Lung (tissue), 12 donors: Measurements from ENCODE around the gene NGF. TPM values are rescaled to one million over a fixed set of nuclear protein-coding genes. Genes with fewer than 3 reads are reported as not detected.

ENCODE experiments used
- ATAC-seq: fragments of 200-7000 bp; cut with Tn5 transposase; one replicate; pipeline ENCODE4 v1.9.1; 2020; ENCODE audit warnings: moderate number of reproducible peaks; ENCODE audit not compliant: insufficient read depth, low FRiP score
- DNase-seq, 3 donors: peaks; one replicate each; pipeline ENCODE4 v3.0.0-alpha.2; 2013 to 2017
- H3K27ac ChIP-seq, 2 donors: one replicate each; pipeline ENCODE4 v1.5.1; 2013; ENCODE audit warnings: mild to moderate bottlenecking in 2 of 2, moderate library complexity in 2 of 2, control low read depth in 1 of 2, inconsistent platforms in 1 of 2, low read depth in 1 of 2, low read length in 1 of 2
- H3K27me3 ChIP-seq, 3 donors: one replicate each; pipeline ENCODE4 v1.5.1; 2013; ENCODE audit warnings: low read length in 2 of 3; ENCODE audit not compliant: control insufficient read depth in 3 of 3, insufficient read depth in 3 of 3
- H3K36me3 ChIP-seq, 4 donors: one replicate each; pipeline ENCODE4 v1.5.1; 2013; ENCODE audit warnings: low read length in 4 of 4, mild to moderate bottlenecking in 1 of 4, moderate library complexity in 1 of 4; ENCODE audit not compliant: control insufficient read depth in 4 of 4, insufficient read depth in 4 of 4
- H3K4me1 ChIP-seq, 5 donors: one replicate each; pipeline ENCODE4 v1.5.1; 2013; ENCODE audit warnings: low read length in 5 of 5, mild to moderate bottlenecking in 2 of 5, moderate library complexity in 1 of 5; ENCODE audit not compliant: control insufficient read depth in 5 of 5, insufficient read depth in 5 of 5
- H3K4me3 ChIP-seq: one replicate; pipeline ENCODE4 v1.5.1; 2013; ENCODE audit warnings: mild to moderate bottlenecking, control low read depth, moderate library complexity
- H3K9ac ChIP-seq, 2 donors: one replicate each; pipeline ENCODE4 v1.5.1; 2013; ENCODE audit warnings: low read length in 2 of 2, control low read depth in 1 of 2; ENCODE audit not compliant: insufficient read depth in 1 of 2
- H3K9me3 ChIP-seq, 4 donors: one replicate each; pipeline ENCODE4 v1.5.1; 2013; ENCODE audit warnings: low read length in 3 of 4, mild to moderate bottlenecking in 1 of 4, moderate library complexity in 1 of 4; ENCODE audit not compliant: control insufficient read depth in 4 of 4, insufficient read depth in 3 of 4
- WGBS, 2 donors: extraction: QIAGEN DNeasy Blood & Tissue Kit; methylation state at CpG; one replicate each; pipeline ENCODE4 v1.1.7; 2013; 5-methylcytosine and 5-hydroxymethylcytosine counted together
- polyA plus RNA-seq, 2 donors: library from polyadenylated mRNA; stranded (reverse); fragments of 200-250 nt; gene quantifications; one replicate each; pipeline ENCODE4 v1.2.1, GENCODE V29; 2013
- total RNA-seq, 2 donors: library from RNA; depleted of rRNA in 1 of 2; stranded (reverse); fragments of >200 nt in 1 of 2; gene quantifications; one replicate each; pipeline ENCODE4 v1.2.1, GENCODE V29; 2014 to 2021
- TF ChIP-seq, protein P1 (sequence below): IDR thresholded peaks from 2 replicates; pipeline ENCODE4 v1.5.1; 2012; ENCODE audit warnings: mild to moderate bottlenecking; ENCODE audit errors: control extremely low read depth, extremely low read depth
- donor health status: control.
- donor health status: control.
- donor health status: Bipolar disorder and iron deficiency.
- donor health status: healthy.
- donor health status: DM: yes; HTN: yes; CAD: no.

The NGF gene
- total and polyA plus RNA-seq, 4 donors: 0.40 to 1.7 (median 0.50) TPM

- no peak overlapping the region for H3K27ac ChIP-seq
- no peak overlapping the region for H3K9ac ChIP-seq
- TF ChIP-seq, protein P1, sequence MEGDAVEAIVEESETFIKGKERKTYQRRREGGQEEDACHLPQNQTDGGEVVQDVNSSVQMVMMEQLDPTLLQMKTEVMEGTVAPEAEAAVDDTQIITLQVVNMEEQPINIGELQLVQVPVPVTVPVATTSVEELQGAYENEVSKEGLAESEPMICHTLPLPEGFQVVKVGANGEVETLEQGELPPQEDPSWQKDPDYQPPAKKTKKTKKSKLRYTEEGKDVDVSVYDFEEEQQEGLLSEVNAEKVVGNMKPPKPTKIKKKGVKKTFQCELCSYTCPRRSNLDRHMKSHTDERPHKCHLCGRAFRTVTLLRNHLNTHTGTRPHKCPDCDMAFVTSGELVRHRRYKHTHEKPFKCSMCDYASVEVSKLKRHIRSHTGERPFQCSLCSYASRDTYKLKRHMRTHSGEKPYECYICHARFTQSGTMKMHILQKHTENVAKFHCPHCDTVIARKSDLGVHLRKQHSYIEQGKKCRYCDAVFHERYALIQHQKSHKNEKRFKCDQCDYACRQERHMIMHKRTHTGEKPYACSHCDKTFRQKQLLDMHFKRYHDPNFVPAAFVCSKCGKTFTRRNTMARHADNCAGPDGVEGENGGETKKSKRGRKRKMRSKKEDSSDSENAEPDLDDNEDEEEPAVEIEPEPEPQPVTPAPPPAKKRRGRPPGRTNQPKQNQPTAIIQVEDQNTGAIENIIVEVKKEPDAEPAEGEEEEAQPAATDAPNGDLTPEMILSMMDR: no peak
- no peaks in the 10 kb centered on the region for H3K36me3 ChIP-seq
- no peaks in the 10 kb centered on the region for H3K27me3 ChIP-seq
- DNase-seq: no peak
- no peaks in the 10 kb centered on the region for H3K9me3 ChIP-seq
- WGBS, 2 donors: 94 to 95% methylated on average over 6 of the region's 6 CpGs
- H3K4me1 ChIP-seq: peaks cover 0 to 4% (median 2%) of the 10 kb centered on the region in 5 donors
- no peak for ATAC-seq
- no peak overlapping the region for H3K4me3 ChIP-seq
These were observed 17.7 kb downstream of the NGF start for GRCh38 chr1:115320377-115320776.

- 48 to 56% methylated on average over 5 of the region's 5 CpGs for WGBS, 2 donors
These were observed 18.3 kb downstream of the NGF start for GRCh38 chr1:115319706-115320105.

DNA sequence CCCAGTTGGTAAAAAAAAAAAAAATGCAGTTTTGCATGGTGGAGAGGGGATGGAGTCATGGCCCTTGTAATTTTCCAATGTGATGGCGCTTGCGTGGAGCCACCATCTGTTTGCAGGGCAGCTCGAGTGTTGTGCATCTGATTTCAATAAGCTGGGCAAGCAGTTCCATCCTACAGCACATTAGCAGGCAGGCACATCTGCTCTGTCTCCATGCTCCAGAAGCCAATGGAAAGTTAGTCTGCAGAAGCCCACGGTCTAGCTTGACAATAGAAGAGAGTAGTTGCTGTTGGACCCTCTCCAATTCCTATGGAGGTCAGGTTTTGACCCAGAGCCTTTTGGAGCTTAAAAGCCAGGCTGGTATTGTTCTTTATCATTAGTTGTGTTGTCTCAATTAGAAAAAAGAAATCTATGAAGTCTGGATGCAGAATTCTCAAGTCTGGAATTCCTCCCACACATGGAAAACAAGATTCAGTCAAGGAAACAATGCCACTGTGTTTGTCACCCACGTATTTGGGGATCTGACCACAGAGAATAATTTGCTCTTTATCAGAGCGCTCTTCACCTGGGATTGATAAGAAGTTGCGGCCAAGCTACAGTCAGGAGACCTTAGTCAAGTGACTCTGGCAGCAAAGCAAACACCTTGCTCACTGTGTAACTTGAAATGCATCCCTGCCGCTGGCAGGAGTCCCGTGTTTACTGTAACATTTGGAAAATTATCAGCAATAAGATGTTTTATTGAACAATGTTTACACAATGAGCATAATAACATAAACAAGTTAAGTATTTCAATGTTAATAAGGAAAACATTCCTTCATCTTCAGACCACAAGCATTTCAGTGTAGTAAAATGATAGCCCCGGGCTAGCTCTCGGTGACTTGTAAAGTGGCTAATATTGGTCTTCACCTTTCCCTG is 20.7 kb downstream of the NGF start:
- no peaks in the 10 kb centered on the region for H3K9me3 ChIP-seq

More at GRCh38 chr1:115319706-115320105, 18.3 kb downstream of the NGF start:
- Histone ChIP-seq H3K4me3 (no peak overlapping the region), H3K9ac (no peak overlapping the region), H3K36me3 (no peaks in the 10 kb centered on the region), H3K4me1 (peaks cover 0 to 4% (median 2%) of the 10 kb centered on the region in 5 donors), H3K27ac (no peak overlapping the region), H3K9me3 (no peaks in the 10 kb centered on the region), H3K27me3 (no peaks in the 10 kb centered on the region)
- ATAC-seq (no peak), DNase-seq (no peak)
- TF ChIP-seq, protein P1: no peak

More for the DNA sequence above, 20.7 kb downstream of the NGF start:
- TF ChIP-seq, protein P1: no peak
- no peaks in the 10 kb centered on the region for H3K36me3 ChIP-seq
- ATAC-seq (peak; percentile 30), DNase-seq (peak; percentile 27 to 68 (median 66))
- WGBS, 2 donors: 67 to 81% methylated on average over 11 of the region's 11 CpGs
- H3K4me1 ChIP-seq: peaks cover 2 to 8% (median 4%) of the 10 kb centered on the region in 5 donors
- H3K9ac ChIP-seq: no peak overlapping the region
- no peaks in the 10 kb centered on the region for H3K27me3 ChIP-seq
- H3K4me3 ChIP-seq: no peak overlapping the region
- H3K27ac ChIP-seq: no peak overlapping the region
